ENCODE measurements around the gene SRRM3.
"Not testable (repeated sequence)": the region's sequence is repeated elsewhere in the genome, so short reads cannot be mapped to it uniquely, and the experiment has no call there.

The SRRM3 gene

GRCh38 chr7:76173566-76174205 is 28.0 kb upstream of the SRRM3 start:
- WGBS, result 90% methylated on average over 12 of the region's 12 CpGs

GRCh38 chr7:76176951-76177350 is 24.7 kb upstream of the SRRM3 start:
- not testable (repeated sequence) for H3K27ac ChIP-seq (ENCODE audit: low read length, poor library complexity, severe bottlenecking); H2AFZ ChIP-seq (ENCODE audit: low read depth, low read length); H2BK12ac ChIP-seq (ENCODE audit: low read length in 2 of 2); H3K36me3 ChIP-seq (ENCODE audit: control insufficient read depth in 1 of 2, insufficient read depth in 2 of 2, low read depth in 1 of 2, low read length in 2 of 2); H2AK5ac ChIP-seq (ENCODE audit: low read length, severe bottlenecking); H3K9ac ChIP-seq (ENCODE audit: low read length); H3K4ac ChIP-seq (ENCODE audit: low read depth in 1 of 2, low read length in 2 of 2); H4K8ac ChIP-seq (ENCODE audit: low read length); H3K18ac ChIP-seq (ENCODE audit: low read depth in 1 of 2, low read length in 2 of 2); H2BK120ac ChIP-seq (ENCODE audit: low read depth, low read length); H3K23ac ChIP-seq (ENCODE audit: low read length in 2 of 2); H3K4me3 ChIP-seq (ENCODE audit: insufficient read depth in 1 of 2, low read depth in 1 of 2, low read length in 2 of 2); H3K79me1 ChIP-seq (replicated peaks; ENCODE audit: low read length, poor library complexity, severe bottlenecking); H4K91ac ChIP-seq (ENCODE audit: low read length); H2BK5ac ChIP-seq (ENCODE audit: low read depth, low read length, poor library complexity, severe bottlenecking); DNase-seq; H3K14ac ChIP-seq (ENCODE audit: low read length in 2 of 2); H3K27me3 ChIP-seq (ENCODE audit: control insufficient read depth in 1 of 2, insufficient read depth in 1 of 2, low read length in 2 of 2); H3K4me2 ChIP-seq (ENCODE audit: low read length, poor library complexity, severe bottlenecking); H3K9me3 ChIP-seq (ENCODE audit: control insufficient read depth, low read length); H3K4me1 ChIP-seq (ENCODE audit: control insufficient read depth, insufficient read depth, low read depth, low read length)
- peak overlapping the region; percentile 3 for H2BK15ac ChIP-seq (ENCODE audit: low read depth, poor library complexity, severe bottlenecking)
- WGBS, result 95% methylated on average over 11 of the region's 11 CpGs

More at GRCh38 chr7:76173566-76174205, 28.0 kb upstream of the SRRM3 start:
- no peak overlapping the region for H3K27ac ChIP-seq (ENCODE audit: low read length, poor library complexity, severe bottlenecking)
- H3K4me3 ChIP-seq (ENCODE audit: insufficient read depth in 1 of 2, low read depth in 1 of 2, low read length in 2 of 2), result no peak overlapping the region
- no peak overlapping the region for H2BK15ac ChIP-seq (ENCODE audit: low read depth, poor library complexity, severe bottlenecking)
- no peaks in the 10 kb centered on the region for H3K36me3 ChIP-seq (ENCODE audit: control insufficient read depth in 1 of 2, insufficient read depth in 2 of 2, low read depth in 1 of 2, low read length in 2 of 2)
- no peak overlapping the region for H3K18ac ChIP-seq (ENCODE audit: low read depth in 1 of 2, low read length in 2 of 2)
- peaks cover 2% of the 10 kb centered on the region for H3K4me1 ChIP-seq (ENCODE audit: control insufficient read depth, insufficient read depth, low read depth, low read length)
- no peaks in the 10 kb centered on the region for H3K79me1 ChIP-seq (replicated peaks; ENCODE audit: low read length, poor library complexity, severe bottlenecking)
- H3K4ac ChIP-seq (ENCODE audit: low read depth in 1 of 2, low read length in 2 of 2), result no peak overlapping the region
- H3K9me3 ChIP-seq (ENCODE audit: control insufficient read depth, low read length), result no peaks in the 10 kb centered on the region
- peaks cover 0 to 10% of the 10 kb centered on the region in 2 experiments for H3K27me3 ChIP-seq (ENCODE audit: control insufficient read depth in 1 of 2, insufficient read depth in 1 of 2, low read length in 2 of 2)
- no peak overlapping the region for H2AK5ac ChIP-seq (ENCODE audit: low read length, severe bottlenecking)
- no peak overlapping the region for H2BK5ac ChIP-seq (ENCODE audit: low read depth, low read length, poor library complexity, severe bottlenecking)
- no peak overlapping the region for H3K9ac ChIP-seq (ENCODE audit: low read length)
- no peak for DNase-seq
- no peak overlapping the region for H3K14ac ChIP-seq (ENCODE audit: low read length in 2 of 2)
- no peak overlapping the region for H3K4me2 ChIP-seq (ENCODE audit: low read length, poor library complexity, severe bottlenecking)
- H4K91ac ChIP-seq (ENCODE audit: low read length), result peak overlapping the region; percentile 25
- H2BK120ac ChIP-seq (ENCODE audit: low read depth, low read length), result no peak overlapping the region
- H3K23ac ChIP-seq (ENCODE audit: low read length in 2 of 2), result no peak overlapping the region
- no peak overlapping the region for H4K8ac ChIP-seq (ENCODE audit: low read length)
- H2BK12ac ChIP-seq (ENCODE audit: low read length in 2 of 2), result no peak overlapping the region
- H2AFZ ChIP-seq (ENCODE audit: low read depth, low read length), result no peak overlapping the region

- H3K4ac ChIP-seq (ENCODE audit: low read depth in 1 of 2, low read length in 2 of 2), result no peak overlapping the region
- no peak overlapping the region for H3K27ac ChIP-seq (ENCODE audit: low read length, poor library complexity, severe bottlenecking)
- no peak overlapping the region for H2BK15ac ChIP-seq (ENCODE audit: low read depth, poor library complexity, severe bottlenecking)
- H2AFZ ChIP-seq (ENCODE audit: low read depth, low read length), result no peak overlapping the region
- no peak overlapping the region for H2AK5ac ChIP-seq (ENCODE audit: low read length, severe bottlenecking)
- WGBS, result 97% methylated on average over 10 of the region's 10 CpGs
- no peak overlapping the region for H2BK12ac ChIP-seq (ENCODE audit: low read length in 2 of 2)
- H3K23ac ChIP-seq (ENCODE audit: low read length in 2 of 2), result no peak overlapping the region
- H3K14ac ChIP-seq (ENCODE audit: low read length in 2 of 2), result no peak overlapping the region
- H3K9ac ChIP-seq (ENCODE audit: low read length), result no peak overlapping the region
- no peak overlapping the region for H2BK120ac ChIP-seq (ENCODE audit: low read depth, low read length)
- no peak overlapping the region for H3K4me3 ChIP-seq (ENCODE audit: insufficient read depth in 1 of 2, low read depth in 1 of 2, low read length in 2 of 2)
- no peaks in the 10 kb centered on the region for H3K27me3 ChIP-seq (ENCODE audit: control insufficient read depth in 1 of 2, insufficient read depth in 1 of 2, low read length in 2 of 2)
- no peak overlapping the region for H2BK5ac ChIP-seq (ENCODE audit: low read depth, low read length, poor library complexity, severe bottlenecking)
- H3K4me2 ChIP-seq (ENCODE audit: low read length, poor library complexity, severe bottlenecking), result no peak overlapping the region
- no peak overlapping the region for H4K91ac ChIP-seq (ENCODE audit: low read length)
- no peaks in the 10 kb centered on the region for H3K79me1 ChIP-seq (replicated peaks; ENCODE audit: low read length, poor library complexity, severe bottlenecking)
- H3K36me3 ChIP-seq (ENCODE audit: control insufficient read depth in 1 of 2, insufficient read depth in 2 of 2, low read depth in 1 of 2, low read length in 2 of 2), result no peaks in the 10 kb centered on the region
- no peaks in the 10 kb centered on the region for H3K9me3 ChIP-seq (ENCODE audit: control insufficient read depth, low read length)
- H4K8ac ChIP-seq (ENCODE audit: low read length), result no peak overlapping the region
- no peak for DNase-seq
- H3K18ac ChIP-seq (ENCODE audit: low read depth in 1 of 2, low read length in 2 of 2), result no peak overlapping the region
- H3K4me1 ChIP-seq (ENCODE audit: control insufficient read depth, insufficient read depth, low read depth, low read length), result peaks cover 2% of the 10 kb centered on the region
Measured at GRCh38 chr7:76179686-76180085, 22.0 kb upstream of the SRRM3 start.

GRCh38 chr7:76182225-76182960 is 19.3 kb upstream of the SRRM3 start:
- Histone ChIP-seq H4K8ac (ENCODE audit: low read length) (no peak overlapping the region), H3K18ac (ENCODE audit: low read depth in 1 of 2, low read length in 2 of 2) (no peak overlapping the region), H3K79me1 (replicated peaks; ENCODE audit: low read length, poor library complexity, severe bottlenecking) (no peaks in the 10 kb centered on the region), H2AFZ (ENCODE audit: low read depth, low read length) (no peak overlapping the region), H2BK12ac (ENCODE audit: low read length in 2 of 2) (no peak overlapping the region), H2BK5ac (ENCODE audit: low read depth, low read length, poor library complexity, severe bottlenecking) (no peak overlapping the region), H2BK15ac (ENCODE audit: low read depth, poor library complexity, severe bottlenecking) (no peak overlapping the region), H3K27me3 (ENCODE audit: control insufficient read depth in 1 of 2, insufficient read depth in 1 of 2, low read length in 2 of 2) (peaks cover 6 to 10% of the 10 kb centered on the region in 2 experiments), H3K4me2 (ENCODE audit: low read length, poor library complexity, severe bottlenecking) (no peak overlapping the region), H3K4me3 (ENCODE audit: insufficient read depth in 1 of 2, low read depth in 1 of 2, low read length in 2 of 2) (no peak overlapping the region), H3K36me3 (ENCODE audit: control insufficient read depth in 1 of 2, insufficient read depth in 2 of 2, low read depth in 1 of 2, low read length in 2 of 2) (no peaks in the 10 kb centered on the region), H3K4ac (ENCODE audit: low read depth in 1 of 2, low read length in 2 of 2) (no peak overlapping the region), H3K23ac (ENCODE audit: low read length in 2 of 2) (no peak overlapping the region), H3K4me1 (ENCODE audit: control insufficient read depth, insufficient read depth, low read depth, low read length) (peaks cover 2% of the 10 kb centered on the region), H2BK120ac (ENCODE audit: low read depth, low read length) (no peak overlapping the region), H3K27ac (ENCODE audit: low read length, poor library complexity, severe bottlenecking) (no peak overlapping the region), H3K14ac (ENCODE audit: low read length in 2 of 2) (no peak overlapping the region), H4K91ac (ENCODE audit: low read length) (no peak overlapping the region), H2AK5ac (ENCODE audit: low read length, severe bottlenecking) (no peak overlapping the region), H3K9ac (ENCODE audit: low read length) (no peak overlapping the region), H3K9me3 (ENCODE audit: control insufficient read depth, low read length) (no peaks in the 10 kb centered on the region)
- WGBS, result 78% methylated on average over 7 of the region's 7 CpGs
- DNase-seq, result no peak

Measured in mesenchymal stem cell (in vitro differentiated cells and primary cell).